Epidermal melanocyte (primary cell): ENCODE measurements around the gene CLIC4.
"Not testable (repeated sequence)": the region's sequence is repeated elsewhere in the genome, so short reads cannot be mapped to it uniquely, and the experiment has no call there.

Source experiments
- DNase-seq: peaks from one replicate; pipeline ENCODE4 v3.0.0; 2011; ENCODE audit warnings: low spot score; ENCODE audit not compliant: insufficient read length

CLIC4 gene

DNA sequence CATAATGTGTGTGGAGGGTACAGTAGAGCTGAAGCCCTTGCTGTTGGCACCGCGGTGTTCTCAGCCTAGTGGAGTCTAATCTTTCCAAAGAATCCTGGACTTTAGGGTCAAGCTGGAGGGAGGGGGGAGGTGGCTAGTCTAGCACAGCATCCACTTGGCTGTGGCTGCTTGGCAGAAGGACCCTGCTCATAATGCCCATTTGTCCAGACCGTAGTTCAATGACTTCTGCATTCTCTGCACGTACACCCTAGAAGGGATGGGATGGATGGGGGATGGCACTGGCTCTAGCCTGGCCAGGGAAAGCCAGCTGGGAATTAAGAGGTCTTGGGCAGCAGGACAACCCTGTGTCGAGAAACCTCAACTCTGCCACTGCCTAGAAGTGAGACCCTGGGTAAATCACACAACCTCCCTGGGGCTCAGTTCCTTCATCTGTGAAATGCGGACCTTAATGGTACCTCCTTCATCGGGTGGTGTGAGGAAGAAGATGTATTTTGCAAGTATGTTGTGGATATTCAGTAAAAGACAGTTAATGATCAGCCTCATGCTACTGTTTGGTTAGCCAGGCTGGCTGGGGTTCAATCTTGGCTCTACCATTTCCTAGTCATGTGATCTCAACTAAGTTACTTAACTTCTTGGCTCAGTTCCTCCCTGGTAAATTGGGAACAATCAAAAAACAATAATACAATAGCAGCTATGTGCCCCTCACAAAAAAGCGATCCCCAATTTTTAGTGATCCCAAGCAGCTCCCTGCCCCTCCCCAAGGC is 27.2 kb upstream of the CLIC4 start:
- no peak for DNase-seq

GRCh38 chr1:24720152-24720551 is 25.1 kb upstream of the CLIC4 start:
- no peak for DNase-seq

DNA sequence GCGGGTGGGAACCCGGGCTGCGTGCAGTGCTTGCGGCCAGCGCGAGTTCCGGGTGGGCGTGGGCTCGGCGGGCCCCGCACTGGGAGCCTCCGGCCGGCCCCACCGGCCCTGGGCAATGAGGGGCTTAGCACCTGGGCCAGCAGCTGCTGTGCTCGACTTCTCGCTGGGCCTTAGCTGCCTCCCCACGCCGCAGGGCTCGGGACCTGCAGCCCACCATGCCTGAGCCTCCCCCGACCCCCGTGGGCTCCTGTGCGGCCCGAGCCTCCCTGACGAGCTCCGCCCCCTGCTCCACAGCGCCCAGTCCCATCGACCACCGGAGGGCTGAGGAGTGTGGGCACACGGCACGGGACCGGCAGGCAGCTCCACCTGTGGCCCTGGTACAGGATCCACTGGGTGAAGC is 23.7 kb upstream of the CLIC4 start:
- no peak for DNase-seq

DNA sequence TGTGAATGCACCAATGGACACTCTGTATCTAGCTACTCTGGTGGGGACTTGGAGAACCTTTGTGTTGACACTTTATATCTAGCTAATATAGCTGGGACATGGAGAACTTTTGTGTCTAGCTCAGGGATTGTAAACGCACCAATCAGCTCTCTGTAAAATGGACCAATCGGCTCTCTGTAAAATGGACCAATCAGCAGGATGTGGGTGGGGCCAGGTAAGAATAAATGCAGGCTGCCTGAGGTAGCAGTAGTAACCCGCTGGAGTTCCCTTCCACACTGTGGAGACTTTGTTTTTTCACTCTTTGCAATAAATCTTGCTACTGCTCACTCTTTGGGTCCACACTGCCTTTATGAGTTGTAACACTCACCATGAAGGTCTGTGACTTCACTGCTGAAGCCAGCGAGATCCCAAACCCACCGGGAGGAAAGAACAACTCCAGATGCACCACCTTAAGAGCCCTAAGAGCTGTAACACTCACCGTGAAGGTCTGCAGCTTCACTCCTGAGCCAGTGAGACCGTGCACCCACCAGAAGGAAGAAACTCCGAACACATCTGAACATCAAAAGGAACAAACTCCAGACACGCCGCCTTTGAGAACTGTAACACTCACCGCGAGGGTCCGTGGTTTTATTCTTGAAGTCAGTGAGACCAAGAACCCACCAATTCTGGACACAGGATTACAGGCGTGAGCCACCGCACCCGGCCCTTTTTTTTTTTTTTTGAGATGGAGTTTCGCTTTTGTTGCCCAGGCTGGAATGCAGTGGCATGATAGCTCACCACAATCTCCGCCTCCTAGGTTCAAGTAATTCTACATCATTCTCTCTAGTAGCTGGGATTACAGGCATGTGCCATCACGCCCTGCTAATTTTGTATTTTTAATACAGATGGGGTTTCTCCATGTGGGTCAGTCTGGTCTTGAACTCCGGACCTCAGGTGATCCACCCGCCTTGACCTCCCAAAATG is 22.9 kb upstream of the CLIC4 start:
- DNase-seq = not testable (repeated sequence)

GRCh38 chr1:24724345-24725208 is 20.7 kb upstream of the CLIC4 start:
- peak; percentile 31 for DNase-seq

GRCh38 chr1:24725209-24725651 is 20.0 kb upstream of the CLIC4 start:
- no peak for DNase-seq

- DNase-seq = no peak
These were observed 18.5 kb upstream of the CLIC4 start for GRCh38 chr1:24726741-24727140.

- peak; percentile 99 for DNase-seq
These were observed 17.6 kb upstream of the CLIC4 start for GRCh38 chr1:24727501-24728216.

- DNase-seq = no peak
These were observed 16.3 kb upstream of the CLIC4 start for GRCh38 chr1:24728982-24729381.

GRCh38 chr1:24732186-24732885 is 12.9 kb upstream of the CLIC4 start:
- DNase-seq = no peak

- DNase-seq = not testable (repeated sequence)
These were observed 11.9 kb upstream of the CLIC4 start for GRCh38 chr1:24733342-24733741.

DNA sequence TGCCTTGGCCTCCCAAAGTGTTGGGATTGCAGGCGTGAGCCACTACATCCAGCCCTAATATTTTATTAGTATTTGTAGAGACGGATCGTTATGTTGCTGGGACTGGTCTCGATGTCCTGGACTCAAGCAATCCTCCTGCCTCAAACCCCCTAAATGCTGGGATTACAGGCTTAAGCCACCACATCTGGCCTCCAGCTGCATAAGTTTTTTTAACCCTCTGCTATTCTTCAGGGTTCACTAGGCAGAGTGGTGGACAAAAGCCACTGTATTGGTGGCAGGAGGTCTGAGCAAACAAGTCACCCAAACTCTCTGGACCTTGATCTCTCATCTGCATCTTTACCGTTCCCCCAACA is 10.1 kb upstream of the CLIC4 start:
- DNase-seq = no peak

GRCh38 chr1:24735509-24736375 is 9.5 kb upstream of the CLIC4 start:
- DNase-seq = no peak

DNA sequence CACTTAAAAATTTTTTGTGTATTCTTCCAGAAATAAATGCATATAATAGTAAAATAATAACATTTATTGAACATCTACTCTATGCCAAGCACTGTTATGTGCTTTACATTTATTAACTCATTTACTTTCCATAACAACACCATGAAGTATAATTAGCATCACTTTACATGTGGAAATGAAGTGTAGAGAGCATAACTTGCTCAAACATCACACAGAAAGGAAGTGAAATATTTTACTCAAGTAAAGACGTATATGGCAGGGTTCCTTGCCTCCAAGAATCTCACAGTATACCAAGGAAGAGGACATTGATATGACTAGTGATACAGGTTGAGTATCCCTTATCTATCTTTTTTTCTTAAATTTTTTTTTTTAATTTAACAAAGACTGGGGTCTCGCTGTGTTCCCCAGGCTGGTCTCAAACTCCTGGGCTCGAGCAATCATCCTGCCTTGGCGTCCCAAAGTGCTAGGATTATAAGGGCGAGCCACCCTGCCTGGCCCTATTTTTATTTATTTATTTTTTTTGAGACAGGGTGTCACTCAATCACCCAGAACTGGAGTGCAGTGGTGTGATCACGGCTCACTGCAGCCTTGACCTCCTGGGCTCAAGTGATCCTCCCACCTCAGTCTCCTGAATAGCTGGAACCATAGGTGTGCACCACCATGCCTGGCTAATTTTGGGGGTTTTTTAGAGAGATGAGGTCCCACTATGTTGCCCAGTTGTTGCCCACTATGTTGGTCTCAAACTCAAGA is 7.7 kb upstream of the CLIC4 start:
- DNase-seq = no peak

DNA sequence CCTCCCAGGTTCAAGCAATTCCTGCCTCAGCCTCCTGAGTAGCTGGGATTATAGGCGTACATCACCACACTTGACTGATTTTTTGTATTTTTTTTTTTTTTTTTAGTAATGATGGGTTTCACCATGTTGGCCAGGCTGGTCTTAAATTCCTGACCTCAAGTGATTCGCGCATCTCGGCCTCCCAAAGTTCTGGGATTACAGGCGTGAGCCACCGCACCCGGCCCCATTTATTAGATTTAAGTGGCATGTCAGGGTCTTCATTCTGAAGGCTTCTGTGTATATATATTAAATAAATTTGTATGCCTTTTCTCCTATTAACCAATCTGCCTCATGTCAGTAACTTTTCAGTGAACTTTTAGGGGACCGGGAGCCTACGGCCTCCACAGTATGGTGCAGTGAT is 6.0 kb upstream of the CLIC4 start:
- DNase-seq = no peak

DNA sequence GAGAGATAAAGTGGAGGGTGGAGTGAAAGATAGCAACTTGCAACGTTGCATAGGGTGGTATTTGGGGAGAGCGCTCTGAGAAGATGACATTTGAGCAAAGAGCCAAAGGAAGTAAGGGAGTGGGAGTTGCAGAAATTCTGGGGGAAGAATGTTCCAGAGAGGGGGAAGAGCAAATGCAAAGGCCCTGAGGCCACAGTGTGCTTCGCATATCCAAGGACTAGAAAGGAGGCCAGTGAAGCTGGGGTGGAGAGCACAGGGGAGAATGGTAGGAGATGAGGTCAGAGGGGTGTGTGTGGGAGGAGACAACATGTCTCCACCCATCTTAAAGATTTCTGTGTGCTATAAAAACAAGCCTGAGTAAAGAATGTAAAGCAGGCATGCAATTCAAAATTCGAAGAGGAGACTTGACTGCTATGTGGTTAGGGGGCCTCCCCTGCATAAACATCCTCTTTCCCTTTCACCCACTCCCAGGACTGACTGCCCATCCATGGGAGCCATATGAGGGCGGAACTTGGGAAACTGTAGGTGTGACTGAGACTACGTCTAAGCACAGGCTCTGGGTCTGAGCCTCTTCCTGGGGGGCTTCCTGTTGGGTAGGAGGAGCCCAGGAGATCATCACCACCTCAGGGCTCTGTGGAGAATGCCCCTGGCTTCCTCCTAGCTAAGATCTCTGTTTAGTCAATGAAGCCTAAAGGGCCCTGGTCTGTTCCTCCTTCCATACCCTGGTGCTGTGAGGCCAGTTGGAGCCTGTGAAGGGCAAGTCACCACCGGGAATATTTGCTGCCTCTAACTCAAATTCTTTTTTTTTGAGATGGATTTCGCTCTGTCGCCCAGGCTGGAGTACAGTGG is 2.9 kb upstream of the CLIC4 start:
- no peak for DNase-seq

DNA sequence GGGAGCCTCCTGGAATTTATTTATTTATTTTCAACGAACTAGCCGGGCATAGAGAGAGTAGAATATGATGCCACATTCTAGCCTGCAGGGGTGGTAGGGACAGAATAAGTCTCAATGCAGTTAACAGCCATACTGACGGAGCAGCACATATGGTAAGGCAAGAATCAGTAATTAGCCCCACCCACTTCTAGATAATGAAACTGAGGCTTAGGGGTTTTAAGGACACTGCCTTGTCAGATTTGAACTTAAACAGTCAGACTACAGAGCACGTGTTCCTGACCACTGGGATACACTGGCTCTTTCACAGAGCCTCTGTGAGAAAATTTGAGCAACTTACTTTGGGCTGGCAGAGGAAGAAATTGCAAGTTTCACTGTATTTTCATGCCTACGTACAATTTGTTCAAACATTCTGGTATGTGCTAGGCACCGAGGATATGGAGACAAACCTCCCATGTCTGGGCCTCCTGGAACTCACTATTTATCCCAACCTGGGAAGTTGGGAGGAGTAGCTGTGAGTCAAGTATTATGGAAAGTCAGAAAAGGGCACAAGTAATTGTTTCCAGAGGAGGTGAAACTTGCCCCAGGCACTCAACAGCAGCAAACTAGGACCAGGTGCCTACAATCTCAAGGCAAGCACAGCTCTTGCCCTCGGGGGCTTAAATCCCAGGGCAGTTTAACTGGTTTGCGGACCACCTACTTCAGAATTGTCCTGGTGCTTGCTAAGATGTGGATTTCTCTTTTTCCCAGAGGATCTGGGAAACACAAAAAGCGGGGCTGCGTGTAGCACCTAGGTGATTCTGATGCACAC is 1.6 kb upstream of the CLIC4 start:
- DNase-seq = no peak
